Right kidney (tissue), 1 donor: ENCODE results near the gene SLC1A1.
"Not testable (repeated sequence)": the region's sequence is repeated elsewhere in the genome, so short reads cannot be mapped to it uniquely, and the experiment has no call there.

Source experiments
- DNase-seq: peaks from one replicate; pipeline ENCODE4 v3.0.0-alpha.2; 2016

Gene SLC1A1

GRCh38 chr9:4504250-4504649 is 14.0 kb downstream of the SLC1A1 start:
- DNase-seq: no peak

GRCh38 chr9:4506490-4506889 is 16.2 kb downstream of the SLC1A1 start:
- DNase-seq: no peak

GRCh38 chr9:4507306-4508130 is 17.2 kb downstream of the SLC1A1 start:
- DNase-seq: no peak

- no peak for DNase-seq
Observed at GRCh38 chr9:4508246-4508906, 18.1 kb downstream of the SLC1A1 start.

- no peak for DNase-seq
Observed at GRCh38 chr9:4508907-4509589, 18.8 kb downstream of the SLC1A1 start.

- DNase-seq: no peak
Observed at GRCh38 chr9:4509590-4509984, 19.3 kb downstream of the SLC1A1 start.

GRCh38 chr9:4510546-4511322 is 20.5 kb downstream of the SLC1A1 start:
- no peak for DNase-seq

GRCh38 chr9:4514252-4515128 is 24.2 kb downstream of the SLC1A1 start:
- no peak for DNase-seq

- DNase-seq: no peak
Observed at GRCh38 chr9:4515958-4516375, 25.7 kb downstream of the SLC1A1 start.

- no peak for DNase-seq
Observed at GRCh38 chr9:4517274-4517673, 27.0 kb downstream of the SLC1A1 start.

GRCh38 chr9:4519604-4520003 is 29.3 kb downstream of the SLC1A1 start:
- DNase-seq: no peak

GRCh38 chr9:4520055-4520454 is 29.8 kb downstream of the SLC1A1 start:
- no peak for DNase-seq

GRCh38 chr9:4530375-4530774 is 40.1 kb downstream of the SLC1A1 start:
- DNase-seq: no peak

- DNase-seq: not testable (repeated sequence)
Observed at GRCh38 chr9:4530831-4531230, 40.6 kb downstream of the SLC1A1 start.

- not testable (repeated sequence) for DNase-seq
Observed at GRCh38 chr9:4531355-4531754, 41.1 kb downstream of the SLC1A1 start.

- not testable (repeated sequence) for DNase-seq
Observed at GRCh38 chr9:4533881-4534280, 43.6 kb downstream of the SLC1A1 start.

- DNase-seq: not testable (repeated sequence)
Observed at GRCh38 chr9:4536196-4536595, 45.9 kb downstream of the SLC1A1 start.

GRCh38 chr9:4537581-4537980 is 47.3 kb downstream of the SLC1A1 start:
- no peak for DNase-seq

- no peak for DNase-seq
Observed at GRCh38 chr9:4538107-4538506, 47.8 kb downstream of the SLC1A1 start.

GRCh38 chr9:4538621-4539020 is 48.4 kb downstream of the SLC1A1 start:
- DNase-seq: no peak

GRCh38 chr9:4540425-4540824 is 50.2 kb downstream of the SLC1A1 start:
- no peak for DNase-seq
